LNCAP (cell line): ENCODE results near the gene PPFIA2.

Source experiments
- CTCF ChIP-seq: fragments of 450-650 bp; IDR thresholded peaks from 2 replicates; pipeline ENCODE4 v1.5.1; 2017; ENCODE audit warnings: mild to moderate bottlenecking

The PPFIA2 gene

GRCh38 chr12:81517296-81517695, 241.9 kb downstream of the PPFIA2 start:
- TF ChIP-seq CTCF: no peak

GRCh38 chr12:81502912-81503695, 256.0 kb downstream of the PPFIA2 start:
- no peak for TF ChIP-seq CTCF

- TF ChIP-seq CTCF: no peak
These were observed 258.4 kb downstream of the PPFIA2 start for GRCh38 chr12:81500788-81501187.

- no peak for TF ChIP-seq CTCF
These were observed 259.3 kb downstream of the PPFIA2 start for GRCh38 chr12:81499809-81500208.

GRCh38 chr12:81492131-81492720, 266.9 kb downstream of the PPFIA2 start:
- TF ChIP-seq CTCF: no peak

GRCh38 chr12:81472934-81473333, 286.2 kb downstream of the PPFIA2 start:
- TF ChIP-seq CTCF: no peak

- no peak for TF ChIP-seq CTCF
These were observed 288.2 kb downstream of the PPFIA2 start for GRCh38 chr12:81470923-81471322.
